Fibroblast of skin of back (primary cell): ENCODE results near the gene CT47A7. TPM values are rescaled to one million over a fixed set of nuclear protein-coding genes. Genes with fewer than 3 reads are reported as not detected.
"Not testable (repeated sequence)": the region's sequence is repeated elsewhere in the genome, so short reads cannot be mapped to it uniquely, and the experiment has no call there.

Source experiments
- DNase-seq: peaks from one replicate; pipeline ENCODE4 v3.0.0-alpha.2; 2013
- polyA plus RNA-seq, 2 experiments: library from polyadenylated mRNA; unstranded; fragments of 120-200 nt; gene quantifications; one replicate each; pipeline ENCODE4 v1.2.1, GENCODE V29; 2013; ENCODE audit not compliant: insufficient read length in 2 of 2

The CT47A7 gene
- not detected for polyA plus RNA-seq (2013, experiment 1 of 2; ENCODE audit: insufficient read length)
- polyA plus RNA-seq (2013, experiment 2 of 2; ENCODE audit: insufficient read length), result not detected

- not testable (repeated sequence) for DNase-seq
Observed at GRCh38 chrX:120956500-120956899, at the start of gene CT47A7. CT47A7 (minus strand) TSS chrX:120956600; CDS start chrX:120956345, 255 bp downstream.

- DNase-seq, result peak; percentile 4
Observed at GRCh38 chrX:121000589-121000988, 44.2 kb upstream of the CT47A7 start.

- no peak for DNase-seq
Observed at GRCh38 chrX:120999413-120999812, 43.0 kb upstream of the CT47A7 start.

- not testable (repeated sequence) for DNase-seq
Observed at GRCh38 chrX:120985660-120986059, 29.3 kb upstream of the CT47A7 start, which contains the start of gene CT47A1. CT47A1 (minus strand) TSS chrX:120985760; CDS start chrX:120985529, 231 bp downstream.
